Transverse colon (tissue), 4 donors: ENCODE measurements around the gene PIK3R5.

ENCODE experiments used
- CTCF ChIP-seq, 5 experiments: fragments of 200-600 bp in 3 of 5; fragments of 450-650 bp in 2 of 5; sonication (generic) in 3 of 5; IDR thresholded peaks; 1 replicate in 2 of 5; 2 replicates in 3 of 5; pipeline ENCODE4 v1.5.1; 2016 to 2017; ENCODE audit warnings: antibody characterized with exemption in 5 of 5, inconsistent platforms in 3 of 5, mild to moderate bottlenecking in 2 of 5, moderate library complexity in 1 of 5
- EP300 ChIP-seq: sonication (generic); formaldehyde crosslinking; IDR thresholded peaks from one replicate; pipeline ENCODE4 v1.6.1; 2017; ENCODE audit warnings: antibody characterized with exemption, low read depth
- POLR2A ChIP-seq: fragments of 450-650 bp; IDR thresholded peaks from one replicate; pipeline ENCODE4 v1.6.1; 2016; ENCODE audit warnings: antibody characterized with exemption, mild to moderate bottlenecking, moderate library complexity
- POLR2AphosphoS5 ChIP-seq, 3 donors: sonication (generic); formaldehyde crosslinking; IDR thresholded peaks; one replicate each; pipeline ENCODE4 v1.6.1; 2016; ENCODE audit warnings: antibody characterized with exemption in 3 of 3

GRCh38 chr17:8967861-8968260 is 2.4 kb upstream of the PIK3R5 start:
- TF ChIP-seq CTCF (IDR thresholded peaks at IDR 0.05) (no peak), POLR2AphosphoS5 (IDR thresholded peaks at IDR 0.05) (no peak), EP300 (no peak), POLR2A (no peak)
